Heart left ventricle (tissue), 16 donors: Measurements from ENCODE around the gene DNAJA2. TPM values are rescaled to one million over a fixed set of nuclear protein-coding genes. Genes with fewer than 3 reads are reported as not detected.

Experiments used
- ATAC-seq, 4 donors: fragments of 200-7000 bp; cut with Tn5 transposase; one replicate each; pipeline ENCODE4 v1.9.1; 2020 to 2022; ENCODE audit warnings: moderate library complexity in 4 of 4, mild to moderate bottlenecking in 3 of 4, moderate number of reproducible peaks in 1 of 4
- DNase-seq, 5 donors: peaks; one replicate each; pipeline ENCODE4 v3.0.0-alpha.2; 2020
- H3K27ac ChIP-seq, 12 donors: fragments of 200-600 bp; sonication (generic) in 4 of 12; one replicate each; pipeline versions ENCODE4 v1.5.0 to v1.8.0; 2016 to 2022; ENCODE audit warnings: mild to moderate bottlenecking in 2 of 12
- H3K27me3 ChIP-seq, 9 donors: fragments of 200-600 bp; sonication (generic) in 2 of 9; one replicate each; pipeline versions ENCODE4 v1.5.1 to v1.8.0; 2016 to 2022; ENCODE audit warnings: mild to moderate bottlenecking in 3 of 9
- H3K36me3 ChIP-seq, 9 donors: fragments of 200-600 bp; sonication (generic) in 2 of 9; one replicate each; pipeline versions ENCODE4 v1.5.0 to v1.8.0; 2018 to 2022; ENCODE audit warnings: mild to moderate bottlenecking in 2 of 9
- H3K4me1 ChIP-seq, 12 donors: fragments of 200-600 bp; sonication (generic) in 4 of 12; one replicate each; pipeline versions ENCODE4 v1.5.0 to v1.8.0; 2016 to 2022; ENCODE audit warnings: mild to moderate bottlenecking in 3 of 12
- H3K4me3 ChIP-seq, 12 donors: fragments of 200-600 bp; sonication (generic) in 4 of 12; one replicate each; pipeline versions ENCODE4 v1.5.0 to v1.8.0; 2017 to 2022; ENCODE audit warnings: mild to moderate bottlenecking in 9 of 12, moderate library complexity in 4 of 12
- H3K9me3 ChIP-seq, 12 donors: fragments of 200-600 bp; sonication (generic) in 4 of 12; one replicate each; pipeline versions ENCODE4 v1.5.0 to v1.8.0; 2016 to 2022; ENCODE audit warnings: mild to moderate bottlenecking in 1 of 12
- POLR2A ChIP-seq, 2 donors: fragments of 450-650 bp; IDR thresholded peaks; one replicate each; pipeline ENCODE4 v1.6.1; 2017; ENCODE audit warnings: antibody characterized with exemption in 2 of 2, mild to moderate bottlenecking in 2 of 2, moderate library complexity in 2 of 2
- WGBS, 4 donors: extraction: QIAGEN DNeasy Blood & Tissue Kit in 2 of 4; methylation state at CpG; one replicate each; pipeline versions ENCODE4 v1.1.5 to v1.1.7; 2013 to 2018; 5-methylcytosine and 5-hydroxymethylcytosine counted together
- intact Hi-C, 10 donors: fragments of 100-400 bp; cut with DNase I; formaldehyde crosslinking; loops; one replicate each; pipeline versions ENCODE4 v1.11.1 to v1.14.2; 2022
- polyA plus RNA-seq, 2 donors: library from polyadenylated mRNA; stranded (reverse); fragments of 200-250 nt; gene quantifications; one replicate each; pipeline ENCODE4 v1.2.3, GENCODE V29; 2013
- total RNA-seq, 9 donors: library from RNA; depleted of rRNA in 2 of 9; stranded (reverse); fragments of >200 nt in 2 of 9; fragmentation: NEBNext Ultra II Directional in 3 of 9; extraction: Animal tissue kit (Norgen Biotek cat#: 25700) in 3 of 9; gene quantifications; one replicate each; pipeline versions ENCODE4 v1.1.0 to v1.2.4, GENCODE V29; 2016 to 2023
- TF ChIP-seq, protein P1 (sequence below), 12 donors: fragments of 200-600 bp; sonication (generic) in 4 of 12; IDR thresholded peaks; one replicate each; pipeline versions ENCODE4 v1.5.0 to v1.8.0; 2018 to 2022; ENCODE audit warnings: antibody characterized with exemption in 12 of 12, mild to moderate bottlenecking in 5 of 12
- donor health status: ischemic (EF 13 %, LVEDD 7.1; RV severe dilation, severe dysfunction).
- donor health status: healthy with polysubstance abuse.
- donor health status: DM: no; HTN: yes; CAD: no.
- donor health status: DM: no; HTN: no; CAD: no.
- donor health status: ischemic (EF 25% LVEDD 6.9; RV normal size, moderate dysfunction).
- donor health status: ischemic (EF 25% LVEDD 5.7; RV mildly dilated, moderate dysfunction).
- donor health status: healthy.
- donor health status: DM: yes; HTN: yes; CAD: no.
- donor health status: ischemic (EF 35%, LVEDD 5.7; RV mildly dilated, moderate dysfunction).
- donor health status: nonischemic (EF 11% LVEDD 7.7; RV severe dilation, severe dysfunction).
- donor health status: DM: yes; HTN: yes; CAD: no.
- donor health status: PGD.
- donor health status: ischemic (EF 29% LVEDD 5.4; RV normal size, mild dysfunction).
- donor health status: nonischemic (EF 23%, LVEDD 6.1; RV moderate dilation, normal function).

The DNAJA2 gene
- total and polyA plus RNA-seq, 11 donors = 46.5 to 92.6 (median 73.0) TPM

DNA sequence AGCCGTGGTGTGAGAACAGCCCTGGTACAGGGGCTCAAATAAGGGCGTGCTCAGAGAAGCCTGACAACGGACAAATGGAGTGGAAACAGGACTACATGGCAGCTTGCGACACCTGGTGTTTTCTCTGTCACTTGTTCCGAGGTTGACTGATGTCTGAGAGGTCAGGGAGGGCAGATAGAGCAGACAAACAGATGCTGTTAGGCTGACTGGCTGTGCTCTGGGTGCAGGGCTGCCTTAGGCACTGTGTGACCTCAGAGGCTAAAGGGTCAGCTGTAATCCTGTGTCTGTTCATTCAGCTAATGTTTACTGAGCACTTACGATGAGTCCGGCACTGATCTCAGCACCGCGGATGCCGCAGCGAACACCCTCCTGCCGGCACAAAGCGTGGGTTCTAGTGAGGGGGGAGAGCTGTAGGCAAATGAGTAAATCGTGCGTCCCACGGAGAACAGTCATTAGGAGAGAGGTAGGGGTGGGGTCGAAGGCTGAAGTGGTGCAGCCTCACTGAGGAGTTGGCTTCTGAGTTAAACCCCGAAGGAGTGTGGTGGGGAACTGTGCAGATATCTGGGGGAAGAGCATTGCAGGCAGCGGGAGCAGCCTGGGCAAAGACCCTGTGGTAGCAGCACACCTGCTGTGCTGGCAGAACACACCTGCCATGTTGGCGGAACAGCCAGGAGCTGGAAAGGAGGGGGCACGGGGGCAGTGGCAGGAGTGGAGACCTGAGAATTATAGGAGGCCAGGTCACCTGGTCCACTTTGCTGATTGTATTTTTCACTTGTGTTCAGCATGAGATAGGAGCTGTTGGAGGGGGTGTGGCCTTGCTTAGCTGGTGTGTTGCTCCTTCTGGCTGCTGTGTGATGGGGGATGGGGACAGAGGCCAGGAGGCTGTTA is 54.3 kb downstream of the DNAJA2 start:
- Histone ChIP-seq H3K27ac (no peak overlapping the region), H3K4me3 (no peak overlapping the region), H3K27me3 (no peaks in the 10 kb centered on the region), H3K4me1 (peaks cover 0 to 2% (median 0%) of the 10 kb centered on the region in 12 donors), H3K9me3 (no peaks in the 10 kb centered on the region), H3K36me3 (peaks cover 0 to 25% (median 6%) of the 10 kb centered on the region in 9 donors)
- ATAC-seq (no peak), DNase-seq (no peak)
- WGBS, 4 donors = 74 to 81% (median 78%) methylated on average over 21 of the region's 21 CpGs
- TF ChIP-seq POLR2A (IDR thresholded peaks at IDR 0.05) = no peak
- intact Hi-C loops = loop anchor here in 1 of 10 donors (10.0 kb wide), 1 partner anchor 244 kb away; no protein-coding TSS in a partner anchor

DNA sequence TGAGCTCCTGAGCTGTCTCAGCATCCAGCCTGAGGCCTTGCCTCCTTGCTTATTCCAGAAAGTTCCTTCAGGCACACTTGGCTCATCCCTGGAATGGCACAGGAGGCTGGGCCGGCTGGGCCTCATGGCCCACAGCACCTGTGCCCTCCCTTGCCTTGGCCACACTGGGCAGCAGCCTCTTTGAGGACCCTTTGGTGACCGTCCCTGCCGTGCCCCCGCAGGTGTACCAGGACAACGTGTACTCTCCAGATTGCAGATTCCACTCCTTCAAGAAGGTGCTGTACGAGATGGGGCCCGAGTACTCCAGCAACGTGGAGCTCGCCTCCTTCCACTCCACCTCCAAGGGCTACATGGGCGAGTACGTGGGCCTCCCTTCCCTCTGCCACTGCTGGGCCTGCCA is 55.1 kb downstream of the DNAJA2 start:
- no peak for TF ChIP-seq POLR2A (IDR thresholded peaks at IDR 0.05)
- TF ChIP-seq, protein P1, sequence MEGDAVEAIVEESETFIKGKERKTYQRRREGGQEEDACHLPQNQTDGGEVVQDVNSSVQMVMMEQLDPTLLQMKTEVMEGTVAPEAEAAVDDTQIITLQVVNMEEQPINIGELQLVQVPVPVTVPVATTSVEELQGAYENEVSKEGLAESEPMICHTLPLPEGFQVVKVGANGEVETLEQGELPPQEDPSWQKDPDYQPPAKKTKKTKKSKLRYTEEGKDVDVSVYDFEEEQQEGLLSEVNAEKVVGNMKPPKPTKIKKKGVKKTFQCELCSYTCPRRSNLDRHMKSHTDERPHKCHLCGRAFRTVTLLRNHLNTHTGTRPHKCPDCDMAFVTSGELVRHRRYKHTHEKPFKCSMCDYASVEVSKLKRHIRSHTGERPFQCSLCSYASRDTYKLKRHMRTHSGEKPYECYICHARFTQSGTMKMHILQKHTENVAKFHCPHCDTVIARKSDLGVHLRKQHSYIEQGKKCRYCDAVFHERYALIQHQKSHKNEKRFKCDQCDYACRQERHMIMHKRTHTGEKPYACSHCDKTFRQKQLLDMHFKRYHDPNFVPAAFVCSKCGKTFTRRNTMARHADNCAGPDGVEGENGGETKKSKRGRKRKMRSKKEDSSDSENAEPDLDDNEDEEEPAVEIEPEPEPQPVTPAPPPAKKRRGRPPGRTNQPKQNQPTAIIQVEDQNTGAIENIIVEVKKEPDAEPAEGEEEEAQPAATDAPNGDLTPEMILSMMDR (IDR thresholded peaks at IDR 0.05) = no peak
- ATAC-seq (no peak), DNase-seq (no peak)
- Histone ChIP-seq H3K27me3 (no peaks in the 10 kb centered on the region), H3K36me3 (peaks cover 0 to 19% (median 2%) of the 10 kb centered on the region in 9 donors), H3K4me3 (no peak overlapping the region), H3K4me1 (no peaks in the 10 kb centered on the region), H3K27ac (no peak overlapping the region), H3K9me3 (no peaks in the 10 kb centered on the region)
- intact Hi-C loops = loop anchor here in 1 of 10 donors (10.0 kb wide), 1 partner anchor 244 kb away; no protein-coding TSS in a partner anchor
- 86 to 92% (median 88%) methylated on average over 7 to 11 of the region's 11 CpGs for WGBS, 4 donors

DNA sequence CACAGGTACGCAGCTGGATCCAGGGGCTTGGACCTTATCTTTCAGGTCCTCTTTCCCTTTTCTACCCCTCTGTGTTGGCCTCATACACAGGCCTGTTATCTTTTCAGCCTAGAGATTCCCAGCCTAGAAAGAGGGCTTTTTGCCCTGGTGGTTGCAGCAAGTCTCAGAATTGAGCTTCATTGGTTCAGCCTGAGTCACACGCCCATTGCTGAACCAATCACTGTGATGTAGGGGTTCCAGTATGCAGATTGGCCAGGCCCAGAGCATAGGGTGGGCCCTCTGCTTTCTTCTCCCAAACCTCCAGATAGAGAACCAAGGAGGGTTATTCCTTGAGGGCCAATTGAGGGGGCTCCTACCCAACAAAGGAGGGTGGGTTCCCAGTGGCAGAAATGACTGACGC is 56.5 kb downstream of the DNAJA2 start:
- WGBS, 4 donors = 95 to 98% (median 96%) methylated on average over 3 of the region's 3 CpGs
- no peak for ATAC-seq
- DNase-seq = no peak
- H3K36me3 ChIP-seq = peaks cover 0 to 6% (median 0%) of the 10 kb centered on the region in 9 donors
- intact Hi-C loops = loop anchor here in 1 of 10 donors (10.0 kb wide), 1 partner anchor 242 kb away; no protein-coding TSS in a partner anchor
- H3K4me3 ChIP-seq = no peak overlapping the region
- TF ChIP-seq, protein P1 (IDR thresholded peaks at IDR 0.05) = no peak
- no peaks in the 10 kb centered on the region for H3K4me1 ChIP-seq
- no peak overlapping the region for H3K27ac ChIP-seq
- H3K9me3 ChIP-seq = no peaks in the 10 kb centered on the region
- H3K27me3 ChIP-seq = no peaks in the 10 kb centered on the region

DNA sequence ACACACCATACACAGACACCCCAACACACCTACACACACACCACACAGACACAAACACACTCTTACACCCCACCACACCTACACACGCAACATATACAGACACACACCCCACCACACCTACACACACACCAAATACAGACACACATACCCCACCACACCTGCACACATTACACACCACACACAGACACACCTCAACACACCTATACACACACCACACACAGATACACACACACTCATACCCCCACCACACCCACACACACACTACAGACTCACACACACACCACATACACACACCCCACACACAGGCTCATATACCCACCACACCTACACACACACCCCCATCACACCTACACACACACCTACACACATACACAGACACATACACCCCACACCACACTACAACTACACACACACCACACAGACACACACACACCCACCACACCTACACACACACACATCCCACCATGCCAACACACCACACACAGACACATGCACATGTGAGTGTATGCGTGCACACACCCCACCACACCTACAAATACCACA is 57.9 kb downstream of the DNAJA2 start:
- DNase-seq = no peak
- intact Hi-C loops = loop anchor here in 1 of 10 donors (10.0 kb wide), 1 partner anchor 241 kb away; no protein-coding TSS in a partner anchor
- TF ChIP-seq, protein P1 (IDR thresholded peaks at IDR 0.05) = no peak
- TF ChIP-seq POLR2A (IDR thresholded peaks at IDR 0.05) = no peak
- H3K36me3 ChIP-seq = peaks cover 0 to 6% (median 0%) of the 10 kb centered on the region in 9 donors
- no peak overlapping the region for H3K27ac ChIP-seq
- H3K27me3 ChIP-seq = no peaks in the 10 kb centered on the region
- 94 to 99% (median 98%) methylated on average over 2 of the region's 2 CpGs for WGBS, 4 donors
- H3K4me3 ChIP-seq = no peak overlapping the region
- H3K4me1 ChIP-seq = no peaks in the 10 kb centered on the region
- no peak for ATAC-seq
- H3K9me3 ChIP-seq = no peaks in the 10 kb centered on the region
